Activated naive CD8-positive, alpha-beta T cell treated with anti-CD3 and anti-CD28 coated beads, Interleukin-2, amount 50 U/mL, for 24 hours (primary cell): ENCODE data around the gene MICAL2.

ENCODE experiments used
- ATAC-seq: fragments of 150-1000 bp; cut with Tn5 transposase; one replicate; pipeline ENCODE4 v1.10.0; 2021
- DNase-seq: peaks from one replicate; pipeline ENCODE4 v3.0.0; 2021
- H3K27ac Mint-ChIP-seq: one replicate; pipeline ENCODE4 v1.8.0; 2021; ENCODE audit warnings: mild to moderate bottlenecking, mixed read lengths
- H3K27me3 Mint-ChIP-seq: one replicate; pipeline ENCODE4 v1.8.0; 2021; ENCODE audit warnings: mixed read lengths
- H3K36me3 Mint-ChIP-seq: one replicate; pipeline ENCODE4 v1.8.0; 2021; ENCODE audit warnings: low read depth, mixed read lengths
- H3K4me1 Mint-ChIP-seq: one replicate; pipeline ENCODE4 v1.8.0; 2021; ENCODE audit warnings: mixed read lengths
- H3K4me3 Mint-ChIP-seq: one replicate; pipeline ENCODE4 v1.8.0; 2021; ENCODE audit warnings: mild to moderate bottlenecking, moderate library complexity, mixed read lengths
- H3K9me3 Mint-ChIP-seq: one replicate; pipeline ENCODE4 v1.8.0; 2021; ENCODE audit warnings: mixed read lengths

The MICAL2 gene

DNA sequence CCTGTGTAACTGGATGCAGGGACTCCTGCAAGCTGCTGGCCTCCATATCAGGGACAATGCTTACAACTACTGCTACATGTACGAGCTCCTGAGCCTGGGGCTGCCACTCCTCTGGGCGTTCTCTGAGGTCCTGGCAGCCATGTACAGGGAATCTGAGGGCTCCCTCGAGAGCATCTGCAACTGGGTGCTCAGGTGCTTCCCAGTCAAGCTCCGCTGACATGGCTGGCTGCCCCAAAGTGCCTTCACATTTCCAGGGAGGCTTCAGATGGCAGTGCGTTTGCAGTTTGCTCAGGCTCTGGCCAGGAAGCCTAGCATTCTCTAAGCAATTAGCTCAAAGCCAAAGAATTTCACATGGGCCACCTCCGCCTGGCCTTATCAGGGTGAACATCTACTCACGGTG is 149.6 kb downstream of the MICAL2 start:
- Mint-ChIP-seq H3K4me1 (no peaks in the 10 kb centered on the region), H3K27me3 (no peaks in the 10 kb centered on the region), H3K27ac (no peak overlapping the region), H3K4me3 (no peak overlapping the region), H3K9me3 (no peaks in the 10 kb centered on the region), H3K36me3 (peaks cover 25% of the 10 kb centered on the region)
- DNase-seq = no peak
- no peak for ATAC-seq

DNA sequence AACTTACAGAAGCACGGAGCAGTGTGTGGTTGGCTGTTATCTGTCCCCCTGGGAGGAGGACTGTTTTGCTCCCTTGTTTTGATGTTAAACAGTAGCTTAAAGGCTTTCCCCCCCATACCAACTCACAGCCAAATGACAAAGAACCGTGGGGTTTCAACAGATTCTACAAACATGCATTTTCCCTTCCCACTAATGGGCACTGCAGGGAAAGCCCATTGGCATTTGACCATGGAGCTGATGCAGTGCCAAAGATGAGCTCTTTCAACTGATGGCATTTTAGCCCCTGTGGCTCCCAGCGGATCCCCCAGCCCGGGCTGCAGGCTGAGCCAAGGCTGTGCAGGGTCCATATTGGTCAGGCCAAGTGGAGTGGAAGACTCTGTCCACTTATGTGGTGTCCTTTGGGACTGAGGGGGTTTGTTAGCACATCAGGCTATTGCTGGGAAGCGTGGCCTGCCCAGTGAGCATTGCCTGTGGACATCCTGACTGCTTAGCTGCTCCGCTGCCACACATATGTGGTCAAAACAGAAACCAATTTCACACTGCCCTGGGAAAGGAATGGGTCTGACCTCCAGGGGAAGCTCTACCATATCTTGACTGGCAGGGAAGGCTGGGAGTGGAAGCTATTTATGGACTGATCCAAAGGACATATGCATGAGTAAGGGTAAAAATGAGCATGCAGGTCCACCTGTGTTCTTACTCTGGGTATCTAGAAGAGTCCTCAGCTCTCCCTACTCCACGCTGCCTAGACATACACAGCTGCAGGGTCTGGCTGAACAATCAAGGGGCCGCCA is 150.5 kb downstream of the MICAL2 start:
- Mint-ChIP-seq H3K36me3 (peaks cover 24% of the 10 kb centered on the region), H3K4me3 (no peak overlapping the region), H3K9me3 (no peaks in the 10 kb centered on the region), H3K27me3 (no peaks in the 10 kb centered on the region), H3K4me1 (no peaks in the 10 kb centered on the region), H3K27ac (no peak overlapping the region)
- DNase-seq (no peak), ATAC-seq (no peak)

DNA sequence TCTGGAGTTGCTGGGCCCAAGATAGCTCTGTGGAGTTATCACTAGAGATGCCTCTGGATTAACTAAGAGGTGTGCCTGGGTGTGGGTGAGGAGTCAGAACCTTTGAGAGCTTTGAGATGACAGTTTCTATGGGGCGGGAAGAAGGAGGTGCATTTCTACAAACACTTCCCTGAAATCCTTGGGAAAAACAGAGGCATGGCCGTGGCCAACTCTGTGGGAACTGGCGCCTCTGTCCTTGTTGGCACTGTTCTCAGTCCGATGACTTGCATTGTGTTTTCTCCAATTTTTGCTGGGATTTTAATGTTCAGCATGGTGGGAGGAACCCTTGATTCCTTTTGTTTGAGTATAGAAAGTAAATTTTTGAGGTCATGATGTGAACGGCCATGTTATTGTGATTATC is 151.2 kb downstream of the MICAL2 start:
- Mint-ChIP-seq H3K4me3 (no peak overlapping the region), H3K27me3 (no peaks in the 10 kb centered on the region), H3K36me3 (peaks cover 22% of the 10 kb centered on the region), H3K4me1 (no peaks in the 10 kb centered on the region), H3K9me3 (no peaks in the 10 kb centered on the region), H3K27ac (no peak overlapping the region)
- ATAC-seq (no peak), DNase-seq (no peak)

DNA sequence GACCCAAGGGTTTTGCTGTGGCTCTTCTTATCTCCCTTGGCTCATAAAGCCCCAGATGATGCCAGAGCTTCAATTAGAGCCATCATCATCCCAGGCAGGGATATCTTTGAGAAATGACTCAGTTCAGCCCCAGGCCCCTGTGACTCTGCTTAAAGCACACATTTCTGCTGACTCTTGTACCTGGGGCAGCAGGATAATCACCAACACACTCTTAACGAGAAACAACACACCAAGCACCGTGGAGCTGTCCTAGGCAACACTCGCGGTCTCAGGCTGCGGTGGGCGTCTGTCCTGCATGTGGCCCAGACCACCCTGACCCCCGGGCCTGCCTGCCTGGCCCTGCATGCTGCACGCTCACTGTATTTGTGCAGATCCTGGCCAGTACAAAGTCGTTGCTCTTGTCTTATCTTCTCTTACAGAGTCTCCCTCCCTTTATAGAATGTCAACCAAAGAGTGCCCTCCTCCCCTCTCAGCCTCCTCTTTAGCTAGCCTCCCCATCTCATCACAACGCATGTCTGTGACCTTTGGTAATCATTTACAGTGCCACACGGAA is 152.8 kb downstream of the MICAL2 start:
- H3K4me3 Mint-ChIP-seq = no peak overlapping the region
- ATAC-seq (no peak), DNase-seq (no peak)
- H3K36me3 Mint-ChIP-seq = peaks cover 15% of the 10 kb centered on the region
- no peaks in the 10 kb centered on the region for H3K27me3 Mint-ChIP-seq
- no peaks in the 10 kb centered on the region for H3K4me1 Mint-ChIP-seq
- no peak overlapping the region for H3K27ac Mint-ChIP-seq
- H3K9me3 Mint-ChIP-seq = no peaks in the 10 kb centered on the region

DNA sequence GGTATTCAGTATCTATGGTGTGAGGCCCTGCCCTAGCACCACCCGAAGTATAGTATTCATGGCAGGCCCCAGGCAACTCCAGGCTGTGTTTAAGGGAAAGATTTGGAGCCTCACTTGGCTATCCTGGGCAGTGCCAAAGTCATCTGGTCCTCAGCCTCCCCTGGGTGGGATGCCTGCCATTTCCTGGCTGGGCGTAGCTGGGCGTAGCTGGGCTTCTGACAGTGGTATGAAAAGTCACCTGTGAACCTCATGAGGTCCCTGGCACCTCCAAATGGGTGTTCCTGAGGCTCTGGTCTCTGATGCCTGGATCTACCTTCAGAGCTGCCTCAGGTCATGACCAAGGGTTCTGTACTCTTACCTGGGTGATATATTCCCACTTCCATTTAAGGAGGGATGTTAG is 154.0 kb downstream of the MICAL2 start:
- Mint-ChIP-seq H3K4me3 (no peak overlapping the region), H3K27ac (no peak overlapping the region), H3K36me3 (peaks cover 11% of the 10 kb centered on the region), H3K27me3 (no peaks in the 10 kb centered on the region), H3K9me3 (no peaks in the 10 kb centered on the region), H3K4me1 (no peaks in the 10 kb centered on the region)
- ATAC-seq (no peak), DNase-seq (no peak)

DNA sequence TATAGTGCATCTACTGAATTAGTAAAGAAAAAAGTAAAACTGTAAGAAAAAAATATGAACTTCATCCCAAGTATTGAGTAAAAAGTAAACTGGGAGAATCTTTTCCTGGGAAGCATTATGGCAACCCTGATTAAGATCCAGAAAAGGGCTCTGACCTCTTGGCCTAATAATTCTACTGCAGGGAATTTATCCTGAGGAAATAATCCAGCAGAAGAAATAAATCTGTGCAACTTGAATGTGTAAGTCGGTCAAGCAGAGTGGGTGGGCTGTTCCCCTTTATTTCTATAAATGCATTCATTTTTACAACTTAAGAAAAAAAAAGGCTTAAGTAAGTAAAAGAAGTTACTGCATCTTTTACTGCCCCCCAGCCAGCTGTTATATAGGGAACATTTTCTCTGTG is 155.7 kb downstream of the MICAL2 start:
- H3K36me3 Mint-ChIP-seq = peaks cover 9% of the 10 kb centered on the region
- DNase-seq = no peak
- H3K27ac Mint-ChIP-seq = no peak overlapping the region
- no peaks in the 10 kb centered on the region for H3K4me1 Mint-ChIP-seq
- no peak for ATAC-seq
- H3K4me3 Mint-ChIP-seq = no peak overlapping the region
- H3K27me3 Mint-ChIP-seq = no peaks in the 10 kb centered on the region
- H3K9me3 Mint-ChIP-seq = no peaks in the 10 kb centered on the region

DNA sequence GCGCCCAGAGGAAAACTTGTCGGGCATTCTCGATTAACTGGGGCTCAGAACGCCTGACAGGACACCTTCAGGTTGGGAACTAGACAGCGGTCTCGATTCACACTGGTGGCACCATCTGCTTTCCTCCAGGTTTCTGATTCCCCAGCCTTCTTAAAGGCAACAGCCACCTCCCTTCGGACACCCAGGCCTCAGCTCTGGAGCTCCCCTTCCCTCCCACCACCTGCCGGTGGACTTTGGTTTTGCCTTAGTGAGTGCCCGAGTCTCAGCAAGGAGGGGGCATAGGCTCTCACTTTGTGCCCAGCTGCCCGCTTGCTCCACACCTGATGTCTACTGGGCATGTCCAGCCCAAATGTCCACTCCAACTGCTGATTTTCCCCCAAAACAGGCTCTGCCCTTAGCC is 156.6 kb downstream of the MICAL2 start:
- no peaks in the 10 kb centered on the region for H3K9me3 Mint-ChIP-seq
- no peaks in the 10 kb centered on the region for H3K27me3 Mint-ChIP-seq
- no peak for DNase-seq
- peaks cover 8% of the 10 kb centered on the region for H3K36me3 Mint-ChIP-seq
- H3K4me1 Mint-ChIP-seq = no peaks in the 10 kb centered on the region
- H3K27ac Mint-ChIP-seq = no peak overlapping the region
- no peak overlapping the region for H3K4me3 Mint-ChIP-seq
- ATAC-seq = no peak

DNA sequence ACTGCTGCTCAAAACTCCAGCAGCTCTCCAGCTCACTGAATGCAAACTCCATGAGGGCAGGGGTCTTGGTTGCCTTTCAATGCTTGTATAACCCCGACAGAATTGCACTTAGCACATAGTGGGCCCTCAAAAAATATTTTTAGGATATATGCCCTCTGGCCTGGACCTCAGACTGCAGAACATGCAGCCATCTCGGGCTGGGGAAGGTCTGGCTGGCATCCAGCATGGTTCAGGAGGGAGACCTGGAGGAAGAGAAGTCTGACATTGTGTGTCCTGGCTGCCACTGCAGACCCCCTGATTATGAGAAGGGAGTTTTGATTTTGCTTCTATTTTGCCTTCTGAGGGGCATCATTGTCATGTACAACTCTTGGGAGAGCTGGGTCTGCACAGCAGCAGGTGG is 157.5 kb downstream of the MICAL2 start:
- H3K4me1 Mint-ChIP-seq = no peaks in the 10 kb centered on the region
- no peak overlapping the region for H3K27ac Mint-ChIP-seq
- peaks cover 4% of the 10 kb centered on the region for H3K36me3 Mint-ChIP-seq
- DNase-seq = no peak
- ATAC-seq = no peak
- H3K9me3 Mint-ChIP-seq = no peaks in the 10 kb centered on the region
- H3K4me3 Mint-ChIP-seq = no peak overlapping the region
- no peaks in the 10 kb centered on the region for H3K27me3 Mint-ChIP-seq

DNA sequence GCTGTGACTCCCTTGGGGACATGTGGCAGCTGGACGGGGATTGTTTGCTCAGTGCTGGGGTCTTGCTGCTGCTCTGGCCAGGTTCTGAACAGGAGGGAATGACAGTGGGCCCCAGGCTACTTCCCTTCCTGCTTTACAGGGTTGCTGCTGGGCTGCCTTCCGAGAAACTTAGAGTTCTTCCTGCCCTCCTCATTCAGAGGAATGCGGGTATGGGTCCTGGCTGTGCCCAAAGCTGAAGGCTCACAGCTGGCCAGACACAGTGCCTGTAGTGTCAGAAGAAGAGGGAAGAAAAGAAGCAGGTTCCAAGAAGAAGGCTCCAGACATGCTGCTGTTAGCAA is 158.7 kb downstream of the MICAL2 start:
- no peaks in the 10 kb centered on the region for H3K27me3 Mint-ChIP-seq
- DNase-seq (no peak), ATAC-seq (no peak)
- no peak overlapping the region for H3K27ac Mint-ChIP-seq
- H3K9me3 Mint-ChIP-seq = no peaks in the 10 kb centered on the region
- no peak overlapping the region for H3K4me3 Mint-ChIP-seq
- H3K36me3 Mint-ChIP-seq = no peaks in the 10 kb centered on the region
- no peaks in the 10 kb centered on the region for H3K4me1 Mint-ChIP-seq

DNA sequence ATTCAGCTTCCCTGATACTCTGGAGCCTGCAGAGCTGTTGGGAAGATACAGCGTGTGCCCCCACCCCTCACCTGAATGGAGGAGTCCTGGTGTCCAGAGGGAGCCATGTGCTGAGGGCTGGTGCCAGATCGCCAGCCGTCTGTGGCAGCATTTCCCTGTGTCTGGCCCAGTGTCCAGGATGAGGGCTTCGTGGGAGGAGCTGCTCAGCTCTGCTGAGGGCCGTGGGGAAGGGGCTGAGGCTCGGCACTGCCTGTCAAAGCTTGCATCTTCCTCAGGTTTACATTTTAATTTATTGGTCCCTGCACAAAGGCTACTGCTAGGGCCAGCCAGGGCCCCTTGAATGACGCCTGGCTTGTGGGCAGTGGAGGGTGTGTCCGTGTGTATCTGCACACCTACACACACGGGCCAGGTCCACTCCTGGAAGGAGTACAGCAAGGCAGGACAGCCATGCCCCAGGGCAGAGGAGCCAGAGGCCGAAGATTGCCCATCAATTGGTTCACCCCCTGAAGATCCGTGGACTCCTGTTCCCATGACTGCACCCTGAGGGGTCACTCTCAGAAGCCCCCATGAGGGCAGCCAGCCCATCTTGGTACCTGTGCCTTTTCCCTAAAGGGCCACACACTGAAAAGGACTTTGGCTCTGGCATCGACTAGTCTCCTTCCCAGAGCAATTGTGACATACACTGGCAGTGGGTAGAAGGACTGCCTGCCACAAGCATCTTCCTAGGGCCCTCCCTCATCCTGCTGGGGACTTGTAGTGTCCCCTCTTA is 159.2 kb downstream of the MICAL2 start:
- no peak for ATAC-seq

DNA sequence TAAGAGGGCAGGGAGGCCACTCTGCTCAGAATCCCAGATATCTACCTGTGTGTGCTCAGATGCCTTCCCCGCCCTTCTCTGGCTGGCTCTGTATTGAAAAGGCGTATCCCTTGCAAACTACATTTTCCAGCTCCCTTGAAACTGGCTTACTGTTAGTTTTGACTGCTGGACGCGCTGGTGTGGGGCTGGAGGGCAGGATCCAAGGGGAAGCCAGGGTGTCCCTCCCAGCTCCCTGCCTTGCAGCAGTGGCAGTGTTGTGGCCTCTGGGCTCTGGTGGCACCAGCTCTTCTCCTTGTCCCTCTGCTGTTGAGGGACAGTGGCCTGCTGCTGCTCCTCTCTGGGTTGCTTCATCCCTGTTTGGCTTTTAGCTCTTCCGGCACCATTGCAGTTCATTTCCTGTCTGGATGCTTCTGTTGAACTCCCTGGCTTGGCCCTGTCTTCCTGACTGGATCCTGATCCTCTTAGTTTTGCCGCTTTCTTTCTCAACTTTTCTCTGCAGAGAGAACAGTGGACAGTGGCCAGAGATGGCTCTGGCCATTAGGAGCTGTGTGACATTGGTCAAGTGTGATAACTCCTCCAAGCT is 159.9 kb downstream of the MICAL2 start:
- no peak for ATAC-seq
- Mint-ChIP-seq H3K9me3 (no peaks in the 10 kb centered on the region), H3K27ac (no peak overlapping the region), H3K36me3 (no peaks in the 10 kb centered on the region), H3K4me1 (no peaks in the 10 kb centered on the region), H3K27me3 (no peaks in the 10 kb centered on the region), H3K4me3 (no peak overlapping the region)
- no peak for DNase-seq

More for the DNA sequence above, 159.2 kb downstream of the MICAL2 start:
- no peak overlapping the region for H3K4me3 Mint-ChIP-seq
- no peaks in the 10 kb centered on the region for H3K9me3 Mint-ChIP-seq
- DNase-seq = no peak
- no peaks in the 10 kb centered on the region for H3K27me3 Mint-ChIP-seq
- H3K36me3 Mint-ChIP-seq = no peaks in the 10 kb centered on the region
- H3K27ac Mint-ChIP-seq = no peak overlapping the region
- no peaks in the 10 kb centered on the region for H3K4me1 Mint-ChIP-seq

DNA sequence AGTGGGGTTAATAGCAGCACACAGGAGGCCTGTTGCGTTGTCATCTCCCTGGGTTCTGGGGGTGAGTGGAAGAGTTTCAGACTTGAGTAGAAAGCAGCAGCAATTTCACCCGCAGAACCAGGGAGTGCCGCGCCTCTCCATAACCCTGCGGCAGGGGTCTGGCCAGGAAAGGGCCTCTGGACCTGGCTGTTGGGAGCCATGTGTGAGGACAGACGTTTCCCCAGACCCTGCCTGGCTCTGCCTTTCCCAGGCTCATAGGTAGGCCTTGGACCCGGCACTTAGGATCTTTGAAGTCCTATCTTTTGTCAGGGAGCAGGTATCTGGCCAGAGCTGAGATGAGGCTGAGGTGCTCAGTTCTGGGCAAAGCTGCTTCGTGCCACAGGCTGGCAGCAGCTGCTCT is 160.4 kb downstream of the MICAL2 start:
- H3K27ac Mint-ChIP-seq = no peak overlapping the region
- no peak overlapping the region for H3K4me3 Mint-ChIP-seq
- ATAC-seq (no peak), DNase-seq (no peak)
- H3K4me1 Mint-ChIP-seq = no peaks in the 10 kb centered on the region
- H3K27me3 Mint-ChIP-seq = no peaks in the 10 kb centered on the region
- no peaks in the 10 kb centered on the region for H3K9me3 Mint-ChIP-seq
- H3K36me3 Mint-ChIP-seq = no peaks in the 10 kb centered on the region

DNA sequence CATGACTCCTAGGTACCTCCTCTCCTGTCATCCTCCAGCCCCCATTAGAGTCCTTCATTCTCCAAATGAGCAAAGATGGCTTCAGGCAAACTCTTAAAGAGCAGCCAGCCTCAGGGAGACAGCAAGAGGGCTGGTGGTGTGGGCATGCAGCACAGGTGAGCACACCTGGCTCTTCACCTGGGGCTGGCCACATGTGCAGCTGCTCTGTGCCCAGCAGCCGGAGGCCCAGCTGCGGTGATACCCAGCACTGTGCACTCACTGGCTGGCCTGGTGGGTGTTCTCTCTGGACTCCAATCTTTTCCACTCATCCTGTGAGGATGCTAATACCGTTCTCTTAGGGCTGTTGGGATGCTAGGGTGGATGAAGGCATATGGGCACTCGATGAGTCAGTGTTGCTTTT is 160.9 kb downstream of the MICAL2 start:
- Mint-ChIP-seq H3K4me3 (no peak overlapping the region), H3K9me3 (no peaks in the 10 kb centered on the region), H3K4me1 (no peaks in the 10 kb centered on the region), H3K27ac (no peak overlapping the region), H3K36me3 (no peaks in the 10 kb centered on the region), H3K27me3 (no peaks in the 10 kb centered on the region)
- ATAC-seq (no peak), DNase-seq (no peak)

DNA sequence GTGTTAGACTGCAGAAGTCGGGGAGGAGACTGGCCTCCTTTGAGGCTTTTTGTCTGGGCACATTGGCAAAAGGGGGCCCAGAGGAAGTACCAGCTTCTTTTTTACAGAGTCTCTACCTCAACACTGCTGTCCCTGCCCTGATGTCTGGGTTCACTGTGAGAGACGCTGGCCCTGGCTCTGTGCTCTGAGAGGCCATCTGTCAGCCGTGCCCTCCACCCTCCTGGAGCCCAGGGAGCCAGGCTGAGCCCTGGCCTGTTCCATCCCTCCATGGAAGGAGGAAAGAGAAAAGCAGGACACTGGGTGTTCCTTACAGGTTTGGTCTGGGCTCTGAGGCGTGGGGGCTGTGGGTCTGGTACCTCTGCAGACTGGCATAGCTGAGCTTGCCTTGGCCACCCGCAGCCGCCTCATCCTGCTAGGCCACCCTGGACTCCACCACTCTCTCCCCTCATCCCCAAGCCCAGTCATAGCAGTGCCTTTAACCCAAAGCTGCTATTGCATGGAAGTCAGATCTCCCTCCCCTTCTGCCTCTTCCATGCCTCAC is 161.5 kb downstream of the MICAL2 start:
- Mint-ChIP-seq H3K27me3 (no peaks in the 10 kb centered on the region), H3K4me1 (no peaks in the 10 kb centered on the region), H3K4me3 (no peak overlapping the region), H3K27ac (no peak overlapping the region), H3K36me3 (no peaks in the 10 kb centered on the region), H3K9me3 (no peaks in the 10 kb centered on the region)
- ATAC-seq (no peak), DNase-seq (no peak)
